DOHH2 (cell line): ENCODE results near the gene PLA2G4B.
A peak's percentile ranks its signal among the peaks of the same experiment; 100 is the strongest.

Source experiments
- H3F3A ChIP-seq: fragments of 200-600 bp; sonication (generic), shearing (Covaris generic); 2 replicates; pipeline ENCODE4 v1.6.0; 2016; ENCODE audit warnings: antibody characterized with exemption, mild to moderate bottlenecking; ENCODE audit not compliant: control insufficient read depth, insufficient read depth
- H3K27ac ChIP-seq: fragments of 200-600 bp; sonication (generic); 2 replicates; pipeline ENCODE4 v1.5.1; 2014; ENCODE audit warnings: low read depth, mild to moderate bottlenecking, low read length, moderate library complexity
- H3K27me3 ChIP-seq: fragments of 200-600 bp; sonication (generic); 2 replicates; pipeline ENCODE4 v1.6.1; 2014; ENCODE audit warnings: mild to moderate bottlenecking, low read length, mixed read lengths; ENCODE audit not compliant: control insufficient read depth
- H3K36me3 ChIP-seq: fragments of 200-600 bp; sonication (generic); 2 replicates; pipeline ENCODE4 v1.6.1; 2014; ENCODE audit warnings: mild to moderate bottlenecking, low read length, moderate library complexity, mixed read lengths; ENCODE audit not compliant: control insufficient read depth
- H3K4me1 ChIP-seq: fragments of 200-600 bp; sonication (generic); 2 replicates; pipeline ENCODE4 v1.6.1; 2014; ENCODE audit warnings: mild to moderate bottlenecking, low read length, mixed read lengths; ENCODE audit not compliant: control insufficient read depth
- H3K4me2 ChIP-seq: fragments of 200-600 bp; sonication (generic); 2 replicates; pipeline ENCODE4 v1.6.0; 2014; ENCODE audit warnings: mild to moderate bottlenecking, low read length, moderate library complexity
- H3K4me3 ChIP-seq: fragments of 200-600 bp; sonication (generic); 2 replicates; pipeline ENCODE4 v1.5.1; 2014; ENCODE audit warnings: mild to moderate bottlenecking, low read length, mixed read lengths
- H3K79me2 ChIP-seq: fragments of 200-600 bp; sonication (generic); 2 replicates; pipeline ENCODE4 v1.6.1; 2014; ENCODE audit warnings: mild to moderate bottlenecking, low read length, mixed read lengths; ENCODE audit not compliant: control insufficient read depth
- H3K9me2 ChIP-seq: fragments of 200-600 bp; sonication (generic); replicated peaks from 2 replicates; pipeline ENCODE4 v1.6.1; 2014; ENCODE audit warnings: mild to moderate bottlenecking, low read length, mixed read lengths; ENCODE audit not compliant: control insufficient read depth
- H3K9me3 ChIP-seq: fragments of 200-600 bp; sonication (generic); 2 replicates; pipeline ENCODE4 v1.6.1; 2014; ENCODE audit warnings: antibody characterized with exemption, low read length, mixed read lengths; ENCODE audit not compliant: control insufficient read depth, insufficient read depth
- H4K20me1 ChIP-seq: fragments of 200-600 bp; sonication (generic); 2 replicates; pipeline ENCODE4 v1.6.0; 2014; ENCODE audit warnings: low read depth, mild to moderate bottlenecking, antibody characterized with exemption, low read length, moderate library complexity; ENCODE audit not compliant: control insufficient read depth, insufficient read depth
- EZH2phosphoT487 ChIP-seq: fragments of 200-600 bp; sonication (generic); IDR thresholded peaks from 2 replicates; pipeline ENCODE4 v1.6.1; 2017; ENCODE audit warnings: borderline replicate concordance, mild to moderate bottlenecking, antibody characterized with exemption, low read length, moderate library complexity, mixed read lengths
- TF ChIP-seq, protein P1 (sequence below): fragments of 200-600 bp; sonication (generic); IDR thresholded peaks from one replicate; pipeline ENCODE4 v1.5.1; 2014; ENCODE audit warnings: antibody characterized with exemption, mild to moderate bottlenecking, low read depth, low read length; ENCODE audit not compliant: poor library complexity, severe bottlenecking

PLA2G4B gene

DNA sequence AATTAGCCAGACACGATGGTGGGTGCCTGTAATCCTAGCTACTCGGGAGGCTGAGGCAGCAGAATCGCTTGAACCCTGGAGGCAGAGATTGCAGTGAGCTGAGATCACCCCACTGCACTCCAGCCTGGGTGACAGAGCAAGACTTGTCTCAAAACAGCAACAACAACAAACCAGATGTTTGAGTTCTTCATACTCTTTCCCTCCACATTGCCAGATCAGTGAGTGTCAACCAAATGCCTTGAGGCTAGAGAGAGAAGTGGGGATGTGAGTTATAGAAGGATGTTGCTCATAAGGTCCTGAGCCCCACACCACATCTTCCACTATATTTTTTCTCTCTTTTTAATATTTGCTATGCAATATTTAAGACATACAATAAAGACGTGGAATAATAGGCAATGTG is 44.6 kb upstream of the PLA2G4B start:
- Histone ChIP-seq H3K27me3 (no peaks in the 10 kb centered on the region), H3F3A (0 out of 2 replicates have a peak, but pooled peaks cover 2% of the 10 kb centered on the region), H3K9me3 (no peaks in the 10 kb centered on the region), H3K79me2 (no peaks in the 10 kb centered on the region), H4K20me1 (no peaks in the 10 kb centered on the region), H3K27ac (no peak overlapping the region), H3K4me3 (no peak overlapping the region), H3K4me2 (no peak overlapping the region), H3K4me1 (peaks cover 46% of the 10 kb centered on the region), H3K9me2 (no peaks in the 10 kb centered on the region), H3K36me3 (no peaks in the 10 kb centered on the region)
- TF ChIP-seq EZH2phosphoT487: no peak
- TF ChIP-seq, protein P1, sequence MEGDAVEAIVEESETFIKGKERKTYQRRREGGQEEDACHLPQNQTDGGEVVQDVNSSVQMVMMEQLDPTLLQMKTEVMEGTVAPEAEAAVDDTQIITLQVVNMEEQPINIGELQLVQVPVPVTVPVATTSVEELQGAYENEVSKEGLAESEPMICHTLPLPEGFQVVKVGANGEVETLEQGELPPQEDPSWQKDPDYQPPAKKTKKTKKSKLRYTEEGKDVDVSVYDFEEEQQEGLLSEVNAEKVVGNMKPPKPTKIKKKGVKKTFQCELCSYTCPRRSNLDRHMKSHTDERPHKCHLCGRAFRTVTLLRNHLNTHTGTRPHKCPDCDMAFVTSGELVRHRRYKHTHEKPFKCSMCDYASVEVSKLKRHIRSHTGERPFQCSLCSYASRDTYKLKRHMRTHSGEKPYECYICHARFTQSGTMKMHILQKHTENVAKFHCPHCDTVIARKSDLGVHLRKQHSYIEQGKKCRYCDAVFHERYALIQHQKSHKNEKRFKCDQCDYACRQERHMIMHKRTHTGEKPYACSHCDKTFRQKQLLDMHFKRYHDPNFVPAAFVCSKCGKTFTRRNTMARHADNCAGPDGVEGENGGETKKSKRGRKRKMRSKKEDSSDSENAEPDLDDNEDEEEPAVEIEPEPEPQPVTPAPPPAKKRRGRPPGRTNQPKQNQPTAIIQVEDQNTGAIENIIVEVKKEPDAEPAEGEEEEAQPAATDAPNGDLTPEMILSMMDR: no peak

DNA sequence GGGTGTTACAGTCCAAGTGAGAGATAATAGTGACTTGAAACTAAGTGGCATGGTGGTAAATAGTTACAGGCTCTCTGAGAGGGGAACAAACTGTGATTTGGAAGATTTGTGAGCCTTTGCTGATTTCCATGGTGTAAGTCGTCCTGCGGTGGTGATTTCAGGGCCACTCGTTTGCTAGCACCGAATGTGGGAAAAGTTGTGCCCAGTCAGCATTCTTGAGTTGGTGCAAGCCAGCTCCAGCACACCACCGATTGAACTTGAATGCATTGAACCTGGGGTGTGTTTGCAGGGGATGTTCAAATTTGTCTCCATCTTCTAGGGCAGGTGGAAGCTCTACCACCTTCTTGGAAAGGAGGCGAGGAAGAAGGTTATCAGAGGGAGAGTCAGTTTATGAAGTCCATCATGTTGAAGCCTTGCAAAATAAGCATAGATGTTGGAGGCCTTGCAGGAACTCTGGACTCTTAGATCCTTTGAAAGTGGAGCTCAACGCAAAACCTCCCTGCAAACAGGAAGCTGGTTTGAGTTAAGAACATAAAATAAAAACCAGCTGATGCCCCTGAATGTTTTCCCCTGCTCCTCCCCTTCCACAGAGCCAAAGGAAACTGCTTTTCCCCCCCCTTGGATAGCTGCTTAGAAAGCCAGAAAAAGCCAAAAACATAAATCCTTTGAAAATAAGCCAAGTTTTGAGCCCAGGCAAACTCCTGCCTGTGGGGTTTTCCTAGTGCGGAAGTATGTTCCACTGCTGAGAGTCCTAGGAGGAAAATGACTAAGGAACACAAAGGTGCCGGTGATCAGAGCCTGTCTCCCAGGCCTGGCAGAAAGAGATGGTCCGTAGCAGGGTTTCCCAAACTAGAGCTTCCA is 42.4 kb upstream of the PLA2G4B start:
- Histone ChIP-seq H3K27ac (no peak overlapping the region), H3K9me3 (no peaks in the 10 kb centered on the region), H3K27me3 (no peaks in the 10 kb centered on the region), H4K20me1 (no peaks in the 10 kb centered on the region), H3K36me3 (no peaks in the 10 kb centered on the region), H3K9me2 (no peaks in the 10 kb centered on the region), H3K4me2 (peak overlapping the region; percentile 0; the same call in 1 of the 2 replicates), H3F3A (0 out of 2 replicates have a peak, but pooled peaks cover 2% of the 10 kb centered on the region), H3K4me1 (peaks cover 36% of the 10 kb centered on the region), H3K79me2 (no peaks in the 10 kb centered on the region), H3K4me3 (no peak overlapping the region)
- no peak for TF ChIP-seq EZH2phosphoT487
- TF ChIP-seq, protein P1: no peak

DNA sequence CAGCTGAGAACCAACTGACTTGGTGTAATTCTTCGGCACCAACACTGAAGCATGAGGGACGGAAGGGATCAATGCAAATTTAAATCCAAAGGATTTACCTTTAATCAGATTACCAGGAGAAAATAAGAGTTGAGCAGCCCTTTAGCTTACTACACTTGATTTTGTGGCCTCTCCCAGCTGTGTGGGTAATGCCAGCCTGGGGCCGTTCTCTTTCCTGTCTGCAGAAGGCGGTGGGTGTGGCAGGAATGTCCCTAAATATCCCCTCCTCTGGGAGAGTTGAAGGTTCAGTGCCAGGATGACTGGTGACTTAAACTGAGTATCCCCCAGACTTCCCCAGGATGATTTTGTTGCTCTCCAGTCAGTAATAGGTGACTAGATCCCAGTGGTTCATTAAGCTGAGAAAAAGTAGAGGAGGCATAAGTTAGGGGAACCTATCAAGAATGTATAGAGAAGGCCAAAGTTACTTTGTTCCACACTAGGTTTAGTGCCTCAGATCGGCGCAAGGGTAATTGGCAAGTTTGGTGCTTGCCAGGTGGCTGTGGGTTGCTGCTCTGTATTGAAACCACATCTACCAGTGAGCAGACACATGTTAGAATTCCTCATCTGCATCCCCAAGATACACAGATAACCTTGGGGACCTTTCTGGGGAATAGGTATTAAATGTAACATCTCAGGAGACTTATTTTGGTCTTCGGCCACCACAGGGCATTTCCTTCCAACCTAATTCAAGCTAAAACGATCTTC is 41.3 kb upstream of the PLA2G4B start:
- Histone ChIP-seq H4K20me1 (no peaks in the 10 kb centered on the region), H3K9me3 (no peaks in the 10 kb centered on the region), H3F3A (0 out of 2 replicates have a peak, but pooled peaks cover 2% of the 10 kb centered on the region), H3K79me2 (no peaks in the 10 kb centered on the region), H3K4me3 (no peak overlapping the region), H3K4me2 (no peak overlapping the region), H3K36me3 (no peaks in the 10 kb centered on the region), H3K4me1 (peaks cover 25% of the 10 kb centered on the region), H3K9me2 (no peaks in the 10 kb centered on the region), H3K27me3 (no peaks in the 10 kb centered on the region), H3K27ac (no peak overlapping the region)
- TF ChIP-seq, protein P1: no peak
- TF ChIP-seq EZH2phosphoT487: no peak
